K562 treated with DMSO at 1 percent for 48 hours (cell line): Measurements from ENCODE around the gene RESP18. TPM values are rescaled to one million over a fixed set of nuclear protein-coding genes. Genes with fewer than 3 reads are reported as not detected.

Experiments used
- total RNA-seq: library from RNA; unstranded; fragments of 300-600 nt; gene quantifications from 2 replicates; pipeline ENCODE4 v1.2.3, GENCODE V29; 2022; ENCODE audit warnings: low replicate concordance; ENCODE audit errors: extremely low read depth

RESP18 gene
- not detected in 2 replicates for total RNA-seq

DNA sequence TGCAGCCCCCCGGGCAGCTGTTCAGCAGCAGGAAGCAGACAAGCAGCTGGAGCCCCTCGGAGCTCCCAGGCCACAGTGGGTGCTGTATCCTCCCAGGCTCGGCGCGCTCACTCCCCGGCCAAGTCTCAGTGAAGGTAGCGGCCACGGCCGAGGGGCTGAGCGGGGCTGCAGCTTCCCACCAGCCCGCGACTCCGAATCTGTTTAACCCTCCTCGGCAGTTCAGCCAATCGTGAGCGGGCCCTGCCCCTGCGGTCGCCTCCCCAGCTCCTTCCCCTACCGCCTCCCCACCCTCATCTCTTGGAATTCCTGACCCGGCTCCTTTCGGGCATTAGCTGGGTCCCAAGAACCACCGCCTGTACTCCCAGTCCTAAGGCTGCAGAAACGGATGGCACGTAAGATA lies at the start of gene RESP18:
TSS of gene RESP18 (minus strand) at position 203 of the 400 bp plus-strand sequence.

DNA sequence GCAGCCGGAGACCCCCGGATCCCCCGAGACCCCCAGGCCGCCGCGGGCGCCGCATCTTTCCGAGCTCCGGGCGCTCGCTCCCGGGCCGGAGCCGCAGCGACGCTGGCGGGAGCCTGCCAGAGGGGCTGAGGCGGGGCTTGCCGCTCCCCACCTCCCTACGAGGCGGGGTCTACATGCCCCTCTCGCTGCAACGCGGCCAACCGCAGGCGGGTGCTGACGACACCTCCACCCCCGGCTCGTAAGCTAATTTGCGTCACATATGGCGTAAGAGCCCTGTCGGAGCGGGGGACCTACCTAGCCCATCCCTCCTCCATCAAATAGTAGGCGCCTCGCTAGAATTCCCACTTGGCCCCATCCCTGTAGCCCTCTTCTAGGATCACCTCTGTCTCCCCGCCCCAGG lies 23.3 kb downstream of the RESP18 start, which contains the start of gene PTPRN:
TSS of gene PTPRN (minus strand) at position 124 of the 400 bp plus-strand sequence. CDS start at position 55, 69 bp downstream.

GRCh38 chr2:219279151-219279915 lies 53.2 kb downstream of the RESP18 start, which contains the start of gene DNAJB2:
Gene DNAJB2, plus strand, starts transcription at chr2:219279366. Its CDS starts 468 bp downstream, at chr2:219279834.

Other genes with a start within 250 kb of the RESP18 start
- gene NHEJ1, start 171.9 kb downstream of the RESP18 start, total RNA-seq, result not detected in 2 replicates
- not detected in 2 replicates for gene SLC23A3, start 162.7 kb downstream of the RESP18 start, total RNA-seq
- not detected in 2 replicates for gene CNPPD1, start 155.8 kb downstream of the RESP18 start, total RNA-seq
- gene RETREG2, start 154.5 kb downstream of the RESP18 start, total RNA-seq, result not detected in 2 replicates
- gene ZFAND2B, start 126.0 kb downstream of the RESP18 start, total RNA-seq, result not detected in 2 replicates
- gene ABCB6, start 113.8 kb downstream of the RESP18 start, total RNA-seq, result not detected in 2 replicates
- gene ATG9A, start 103.1 kb downstream of the RESP18 start, total RNA-seq, result not detected in 2 replicates
- not detected in 2 replicates for gene ANKZF1, start 102.9 kb downstream of the RESP18 start, total RNA-seq
- not detected in 2 replicates for gene GLB1L, start 87.3 kb downstream of the RESP18 start, total RNA-seq
- gene STK16, start 87.3 kb downstream of the RESP18 start, total RNA-seq, result not detected in 2 replicates
- not detected in 2 replicates for gene TUBA4B, start 79.5 kb downstream of the RESP18 start, total RNA-seq
- not detected in 2 replicates for gene TUBA4A, start 78.8 kb downstream of the RESP18 start, total RNA-seq
- not detected in 2 replicates for gene DNAJB2, start 53.4 kb downstream of the RESP18 start, total RNA-seq
- gene PTPRN, start 23.3 kb downstream of the RESP18 start, total RNA-seq, result not detected in 2 replicates
- gene DNPEP, start 55.2 kb upstream of the RESP18 start, total RNA-seq, result not detected in 2 replicates
- gene DES, start 85.6 kb upstream of the RESP18 start, total RNA-seq, result not detected in 2 replicates
- gene SPEG, start 102.1 kb upstream of the RESP18 start, total RNA-seq, result not detected in 2 replicates
- gene GMPPA, start 166.1 kb upstream of the RESP18 start, total RNA-seq, result 259 TPM in 1 of 2 replicates, not detected in the other
- not detected in 2 replicates for gene ASIC4, start 181.7 kb upstream of the RESP18 start, total RNA-seq
- 168 TPM in 1 of 2 replicates, not detected in the other for gene CHPF, start 211.1 kb upstream of the RESP18 start, total RNA-seq
- not detected in 2 replicates for gene TMEM198, start 211.3 kb upstream of the RESP18 start, total RNA-seq
- not detected in 2 replicates for gene OBSL1, start 238.8 kb upstream of the RESP18 start, total RNA-seq
- gene INHA, start 239.6 kb upstream of the RESP18 start, total RNA-seq, result not detected in 2 replicates